ENCODE measurements around the gene LSM11.
"Not testable (repeated sequence)": the region's sequence is repeated elsewhere in the genome, so short reads cannot be mapped to it uniquely, and the experiment has no call there.

Gene LSM11

GRCh38 chr5:157743163-157744050 lies at the start of gene LSM11:
LSM11 (plus strand) TSS chr5:157743712; CDS start chr5:157743751, 39 bp downstream.
- peak; percentile 72 to 83 for DNase-seq (ENCODE audit: low read depth in 2 of 2)

- DNase-seq (ENCODE audit: low read depth in 2 of 2), result not testable (repeated sequence)
These were observed 49.7 kb upstream of the LSM11 start for GRCh38 chr5:157693816-157694215.

- not testable (repeated sequence) for DNase-seq (ENCODE audit: low read depth in 2 of 2)
These were observed 47.4 kb upstream of the LSM11 start for GRCh38 chr5:157696154-157696553.

GRCh38 chr5:157698674-157699073 lies 44.8 kb upstream of the LSM11 start:
- not testable (repeated sequence) for DNase-seq (ENCODE audit: low read depth in 2 of 2)

- no peak for DNase-seq (ENCODE audit: low read depth in 2 of 2)
These were observed 39.8 kb upstream of the LSM11 start for GRCh38 chr5:157703736-157704135.

- DNase-seq (ENCODE audit: low read depth in 2 of 2), result no peak
These were observed 34.6 kb upstream of the LSM11 start for GRCh38 chr5:157708866-157709265.

- DNase-seq (ENCODE audit: low read depth in 2 of 2), result no peak
These were observed 34.2 kb upstream of the LSM11 start for GRCh38 chr5:157709346-157709745.

- DNase-seq (ENCODE audit: low read depth in 2 of 2), result no peak
These were observed 33.1 kb upstream of the LSM11 start for GRCh38 chr5:157710431-157710830.

- no peak for DNase-seq (ENCODE audit: low read depth in 2 of 2)
These were observed 32.6 kb upstream of the LSM11 start for GRCh38 chr5:157710882-157711281.

- no peak for DNase-seq (ENCODE audit: low read depth in 2 of 2)
These were observed 29.5 kb upstream of the LSM11 start for GRCh38 chr5:157713830-157714595.

GRCh38 chr5:157714596-157714864 lies 29.0 kb upstream of the LSM11 start:
- DNase-seq (ENCODE audit: low read depth in 2 of 2), result no peak

- DNase-seq (ENCODE audit: low read depth in 2 of 2), result no peak
These were observed 25.0 kb upstream of the LSM11 start for GRCh38 chr5:157718519-157718918.

GRCh38 chr5:157719245-157719644 lies 24.3 kb upstream of the LSM11 start:
- no peak for DNase-seq (ENCODE audit: low read depth in 2 of 2)

GRCh38 chr5:157721159-157721558 lies 22.4 kb upstream of the LSM11 start:
- DNase-seq (ENCODE audit: low read depth in 2 of 2), result no peak

GRCh38 chr5:157722895-157723294 lies 20.6 kb upstream of the LSM11 start:
- not testable (repeated sequence) for DNase-seq (ENCODE audit: low read depth in 2 of 2)

- DNase-seq (ENCODE audit: low read depth in 2 of 2), result not testable (repeated sequence)
These were observed 16.9 kb upstream of the LSM11 start for GRCh38 chr5:157726607-157727006.

- not testable (repeated sequence) for DNase-seq (ENCODE audit: low read depth in 2 of 2)
These were observed 15.7 kb upstream of the LSM11 start for GRCh38 chr5:157727858-157728257.

- no peak for DNase-seq (ENCODE audit: low read depth in 2 of 2)
These were observed 13.7 kb upstream of the LSM11 start for GRCh38 chr5:157729858-157730257.

- no peak for DNase-seq (ENCODE audit: low read depth in 2 of 2)
These were observed 12.6 kb upstream of the LSM11 start for GRCh38 chr5:157730900-157731271.

- peak; percentile 95 to 98 for DNase-seq (ENCODE audit: low read depth in 2 of 2)
These were observed 12.0 kb upstream of the LSM11 start, which contains the start of gene THG1L for GRCh38 chr5:157731272-157732129. THG1L (plus strand) TSS chr5:157731420; CDS start chr5:157731441, 21 bp downstream.

GRCh38 chr5:157732130-157732514 lies 11.4 kb upstream of the LSM11 start:
- DNase-seq (ENCODE audit: low read depth in 2 of 2), result no peak
